Stimulated activated CD8-positive, alpha-beta memory T cell treated with anti-CD3 and anti-CD28 coated beads, Interleukin-15, amount 100 ng/mL, for 4 hours (primary cell): Measurements from ENCODE around the gene SHB.

Experiments used
- DNase-seq, 2 donors: peaks; one replicate each; pipeline ENCODE4 v3.0.0-alpha.2; 2020; ENCODE audit warnings: low read depth in 2 of 2

SHB gene

GRCh38 chr9:37989701-37990100 is 79.3 kb downstream of the SHB start:
- DNase-seq = no peak

- DNase-seq = no peak
Observed at GRCh38 chr9:37988602-37989001, 80.4 kb downstream of the SHB start.

- DNase-seq = no peak
Observed at GRCh38 chr9:37988041-37988440, 81.0 kb downstream of the SHB start.

GRCh38 chr9:37987467-37987981 is 81.5 kb downstream of the SHB start:
- DNase-seq = no peak

GRCh38 chr9:37986771-37987258 is 82.2 kb downstream of the SHB start:
- no peak for DNase-seq

GRCh38 chr9:37986001-37986400 is 83.0 kb downstream of the SHB start:
- DNase-seq = no peak

GRCh38 chr9:37984672-37985611 is 84.1 kb downstream of the SHB start:
- no peak for DNase-seq

- DNase-seq = no peak
Observed at GRCh38 chr9:37984278-37984671, 84.8 kb downstream of the SHB start.

- DNase-seq = no peak
Observed at GRCh38 chr9:37983381-37984067, 85.5 kb downstream of the SHB start.

GRCh38 chr9:37979844-37980243 is 89.2 kb downstream of the SHB start:
- no peak for DNase-seq

- no peak for DNase-seq
Observed at GRCh38 chr9:37978983-37979382, 90.0 kb downstream of the SHB start.

- no peak for DNase-seq
Observed at GRCh38 chr9:37978481-37978864, 90.6 kb downstream of the SHB start.

GRCh38 chr9:37977851-37978480 is 91.1 kb downstream of the SHB start:
- DNase-seq = no peak

- no peak for DNase-seq
Observed at GRCh38 chr9:37976714-37977477, 92.1 kb downstream of the SHB start.

GRCh38 chr9:37975639-37976038 is 93.4 kb downstream of the SHB start:
- DNase-seq = no peak

GRCh38 chr9:37974506-37975173 is 94.4 kb downstream of the SHB start:
- no peak for DNase-seq

GRCh38 chr9:37972351-37972848 is 96.6 kb downstream of the SHB start:
- no peak for DNase-seq

- no peak for DNase-seq
Observed at GRCh38 chr9:37971691-37972090, 97.3 kb downstream of the SHB start.

- DNase-seq = no peak
Observed at GRCh38 chr9:37971108-37971459, 97.9 kb downstream of the SHB start.

- no peak for DNase-seq
Observed at GRCh38 chr9:37970301-37971107, 98.5 kb downstream of the SHB start.
